Measurements from ENCODE around the gene RAMP2. TPM values are rescaled to one million over a fixed set of nuclear protein-coding genes. Genes with fewer than 3 reads are reported as not detected.

RAMP2 gene
- polyA plus RNA-seq, 2 of the 4 experiments (the other 2 are of a cell fraction), result 0.49 to 0.87 TPM

GRCh38 chr17:42754782-42755181, 6.2 kb upstream of the RAMP2 start:
- no peaks in the 10 kb centered on the region for H3K4me1 ChIP-seq
- no peaks in the 10 kb centered on the region for H3K9me3 ChIP-seq
- CTCF ChIA-PET, result interaction anchor here (0.7 to 3.3 kb wide), 6 partner anchors 9 to 183 kb away, joined by 3 to 14 read pairs (median 4); partner anchors contain the start of genes BECN1, PSMC3IP and VPS25
- 63% methylated on average over 3 of the region's 3 CpGs for WGBS (ENCODE audit: missing lambda C conversion rate)
- DNase-seq (ENCODE audit: low read depth in 1 of 2, low spot score in 1 of 2) (no peak), FAIRE-seq (no peak), ATAC-seq (peak; percentile 37 to 44; a peak in 3 of 6 replicates)
- no peak overlapping the region for H3K4me3 ChIP-seq
- TF ChIP-seq ELK1 (IDR thresholded peaks at IDR 0.05; ENCODE audit: low read depth, low read length), result no peak
- no peak for TF ChIP-seq KDM5A (IDR thresholded peaks at IDR 0.05)
- no peak for TF ChIP-seq MYC (IDR thresholded peaks at IDR 0.05; ENCODE audit: borderline replicate concordance, low read length)
- TF ChIP-seq POLR2AphosphoS2 (conservative IDR thresholded peaks at IDR 0.05; ENCODE audit: low read length), result no peak
- TF ChIP-seq EP300 (IDR thresholded peaks at IDR 0.05), result no peak
- TF ChIP-seq ZFP36 (IDR thresholded peaks at IDR 0.05; ENCODE audit: borderline replicate concordance, partially characterized antibody), result no peak
- TF ChIP-seq SMC3 (IDR thresholded peaks at IDR 0.05), result no peak
- TF ChIP-seq RFX5 (IDR thresholded peaks at IDR 0.05), result no peak
- TF ChIP-seq, protein P1, sequence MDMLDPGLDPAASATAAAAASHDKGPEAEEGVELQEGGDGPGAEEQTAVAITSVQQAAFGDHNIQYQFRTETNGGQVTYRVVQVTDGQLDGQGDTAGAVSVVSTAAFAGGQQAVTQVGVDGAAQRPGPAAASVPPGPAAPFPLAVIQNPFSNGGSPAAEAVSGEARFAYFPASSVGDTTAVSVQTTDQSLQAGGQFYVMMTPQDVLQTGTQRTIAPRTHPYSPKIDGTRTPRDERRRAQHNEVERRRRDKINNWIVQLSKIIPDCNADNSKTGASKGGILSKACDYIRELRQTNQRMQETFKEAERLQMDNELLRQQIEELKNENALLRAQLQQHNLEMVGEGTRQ (IDR thresholded peaks at IDR 0.05), result no peak
- TF ChIP-seq HOXB5 (CRISPR knock-in tag; IDR thresholded peaks at IDR 0.05), result no peak
- no peak for TF ChIP-seq RARB (CRISPR knock-in tag; IDR thresholded peaks at IDR 0.05)
- TF ChIP-seq ZNF302 (CRISPR knock-in tag; IDR thresholded peaks at IDR 0.05), result no peak
- TF ChIP-seq HES2 (IDR thresholded peaks at IDR 0.05), result no peak
- TF ChIP-seq MAFK (IDR thresholded peaks at IDR 0.05; ENCODE audit: partially characterized antibody), result no peak
- no peak for TF ChIP-seq HOXA7 (CRISPR knock-in tag; IDR thresholded peaks at IDR 0.05)
- TF ChIP-seq PHF8 (IDR thresholded peaks at IDR 0.05; ENCODE audit: borderline replicate concordance, low read depth), result no peak
- no peak for TF ChIP-seq CEBPB (IDR thresholded peaks at IDR 0.05)
- no peak for TF ChIP-seq MAX (IDR thresholded peaks at IDR 0.05)
- TF ChIP-seq, protein P2, sequence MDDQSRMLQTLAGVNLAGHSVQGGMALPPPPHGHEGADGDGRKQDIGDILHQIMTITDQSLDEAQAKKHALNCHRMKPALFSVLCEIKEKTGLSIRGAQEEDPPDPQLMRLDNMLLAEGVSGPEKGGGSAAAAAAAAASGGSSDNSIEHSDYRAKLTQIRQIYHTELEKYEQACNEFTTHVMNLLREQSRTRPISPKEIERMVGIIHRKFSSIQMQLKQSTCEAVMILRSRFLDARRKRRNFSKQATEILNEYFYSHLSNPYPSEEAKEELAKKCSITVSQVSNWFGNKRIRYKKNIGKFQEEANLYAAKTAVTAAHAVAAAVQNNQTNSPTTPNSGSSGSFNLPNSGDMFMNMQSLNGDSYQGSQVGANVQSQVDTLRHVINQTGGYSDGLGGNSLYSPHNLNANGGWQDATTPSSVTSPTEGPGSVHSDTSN (IDR thresholded peaks at IDR 0.05), result no peak
- H3K27ac ChIP-seq, result no peak overlapping the region
- POLR2A ChIA-PET, result interaction anchor here (0.9 kb wide), 1 partner anchor 18 kb away, joined by 3 read pairs; the partner anchor contains the start of gene VPS25
- no peak overlapping the region for H3K4me2 ChIP-seq

DNA sequence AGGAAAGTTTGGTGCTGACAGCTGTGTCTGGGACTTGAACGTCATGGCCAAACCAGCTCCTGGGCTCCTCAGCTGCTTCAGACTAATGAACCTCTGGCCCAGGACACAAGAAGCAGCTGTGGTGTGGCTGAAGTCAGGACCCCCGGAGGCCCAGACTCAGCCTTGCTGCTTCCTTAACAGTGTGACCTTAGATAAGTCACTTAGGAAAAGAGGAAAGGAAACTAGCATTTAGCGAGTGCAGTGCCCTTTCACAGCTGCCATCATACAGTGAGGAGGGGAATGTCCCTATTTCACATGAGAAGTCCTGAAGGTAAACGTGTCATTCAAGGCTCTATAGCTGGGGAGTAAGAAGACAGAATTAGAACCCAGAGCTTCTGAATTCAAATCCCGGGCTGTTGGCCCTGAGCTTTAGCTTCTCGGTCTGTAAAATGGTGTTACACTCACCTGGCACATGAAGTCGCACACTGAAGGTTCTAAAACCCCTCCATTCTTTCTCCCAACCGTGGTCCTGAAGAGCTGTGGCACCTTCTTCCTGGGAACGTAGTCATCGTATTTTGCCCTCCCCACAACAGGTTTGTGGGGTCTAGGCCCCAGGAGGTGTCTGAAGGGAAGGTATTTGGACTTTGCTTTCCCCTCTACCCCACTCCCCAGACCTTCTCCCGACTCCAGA, 910 bp upstream of the RAMP2 start:
- Histone ChIP-seq H3K4me2 (peak overlapping the region; percentile 99; the same call in 2 of the 3 replicates), H3K4me1 (peaks cover 15% of the 10 kb centered on the region), H3K4me3 (no peak overlapping the region), H3K9me3 (no peaks in the 10 kb centered on the region), H3K27ac (no peak overlapping the region)
- ChIA-PET POLR2A (interaction anchor here (1.2 to 1.7 kb wide), 5 partner anchors 11 to 238 kb away, joined by 3 to 6 read pairs (median 4); partner anchors contain the start of genes BECN1, RETREG3, TUBG1 and VPS25), CTCF (interaction anchor here (0.5 to 7.0 kb wide), 19 partner anchors 10 to 187 kb away, joined by 3 to 114 read pairs (median 5); partner anchors contain the start of genes AOC2, PLEKHH3, PSMC3IP and VPS25)
- ATAC-seq (no peak), FAIRE-seq (no peak), DNase-seq (ENCODE audit: low read depth in 1 of 2, low spot score in 1 of 2) (no peak)
- 64% methylated on average over 11 of the region's 11 CpGs for WGBS (ENCODE audit: missing lambda C conversion rate)
- TF ChIP-seq HEYL (CRISPR knock-in tag; IDR thresholded peaks at IDR 0.05) (no peak), BHLHE40 (IDR thresholded peaks at IDR 0.05; ENCODE audit: low read depth, low read length) (no peak), HMGXB4 (CRISPR knock-in tag; IDR thresholded peaks at IDR 0.05; ENCODE audit: borderline replicate concordance) (no peak), CBX2 (IDR thresholded peaks at IDR 0.05; ENCODE audit: borderline replicate concordance, low read depth) (no peak), CHD2 (IDR thresholded peaks at IDR 0.05; ENCODE audit: low read length, partially characterized antibody) (no peak), PHF8 (IDR thresholded peaks at IDR 0.05; ENCODE audit: borderline replicate concordance, low read depth) (no peak), CBX8 (IDR thresholded peaks at IDR 0.05) (no peak), CHD4 (IDR thresholded peaks at IDR 0.05; ENCODE audit: borderline replicate concordance) (no peak), SREBF2 (IDR thresholded peaks at IDR 0.05) (no peak), MAFK (IDR thresholded peaks at IDR 0.05; ENCODE audit: partially characterized antibody) (no peak)
- TF ChIP-seq, protein P2 (IDR thresholded peaks at IDR 0.05), result no peak
- TF ChIP-seq, protein P3, sequence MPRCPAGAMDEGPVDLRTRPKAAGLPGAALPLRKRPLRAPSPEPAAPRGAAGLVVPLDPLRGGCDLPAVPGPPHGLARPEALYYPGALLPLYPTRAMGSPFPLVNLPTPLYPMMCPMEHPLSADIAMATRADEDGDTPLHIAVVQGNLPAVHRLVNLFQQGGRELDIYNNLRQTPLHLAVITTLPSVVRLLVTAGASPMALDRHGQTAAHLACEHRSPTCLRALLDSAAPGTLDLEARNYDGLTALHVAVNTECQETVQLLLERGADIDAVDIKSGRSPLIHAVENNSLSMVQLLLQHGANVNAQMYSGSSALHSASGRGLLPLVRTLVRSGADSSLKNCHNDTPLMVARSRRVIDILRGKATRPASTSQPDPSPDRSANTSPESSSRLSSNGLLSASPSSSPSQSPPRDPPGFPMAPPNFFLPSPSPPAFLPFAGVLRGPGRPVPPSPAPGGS (IDR thresholded peaks at IDR 0.05), result no peak

All from A549 (cell line).